NT2/D1 (cell line): ENCODE results near the gene ARPC5.

Experiments
- DNase-seq: peaks from one replicate; pipeline ENCODE4 v3.0.0-alpha.2; 2011; ENCODE audit warnings: low read depth, low spot score
- H3K27me3 ChIP-seq: 2 replicates; pipeline ENCODE4 v1.6.0; 2011; ENCODE audit warnings: mild to moderate bottlenecking; ENCODE audit not compliant: insufficient read length, insufficient read depth
- H3K36me3 ChIP-seq: 2 replicates; pipeline ENCODE4 v1.6.1; 2011; ENCODE audit warnings: mild to moderate bottlenecking, low read length, mixed read lengths; ENCODE audit not compliant: insufficient read depth, insufficient read length
- H3K4me1 ChIP-seq: 2 replicates; pipeline ENCODE4 v1.5.1; 2011; ENCODE audit not compliant: insufficient read depth, insufficient read length
- H3K4me3 ChIP-seq: 2 replicates; pipeline ENCODE4 v1.5.1; 2011; ENCODE audit warnings: low read depth; ENCODE audit not compliant: insufficient read length
- H3K9ac ChIP-seq: 2 replicates; pipeline ENCODE4 v1.6.0; 2011; ENCODE audit warnings: low read depth; ENCODE audit not compliant: insufficient read length
- H3K9me3 ChIP-seq: 2 replicates; pipeline ENCODE4 v1.5.1; 2011; ENCODE audit warnings: mild to moderate bottlenecking, low read length; ENCODE audit not compliant: insufficient read depth
- SUZ12 ChIP-seq: IDR thresholded peaks from 2 replicates; pipeline ENCODE4 v1.6.1; 2011; ENCODE audit not compliant: insufficient read length, insufficient read depth; ENCODE audit errors: extremely low read depth
- YY1 ChIP-seq: IDR thresholded peaks from 2 replicates; pipeline ENCODE4 v1.6.1; 2011; ENCODE audit not compliant: insufficient read length, insufficient read depth
- ZNF274 ChIP-seq: IDR thresholded peaks from 2 replicates; pipeline ENCODE4 v1.6.1; 2011; ENCODE audit warnings: mild to moderate bottlenecking, low read depth, low read length

The ARPC5 gene

DNA sequence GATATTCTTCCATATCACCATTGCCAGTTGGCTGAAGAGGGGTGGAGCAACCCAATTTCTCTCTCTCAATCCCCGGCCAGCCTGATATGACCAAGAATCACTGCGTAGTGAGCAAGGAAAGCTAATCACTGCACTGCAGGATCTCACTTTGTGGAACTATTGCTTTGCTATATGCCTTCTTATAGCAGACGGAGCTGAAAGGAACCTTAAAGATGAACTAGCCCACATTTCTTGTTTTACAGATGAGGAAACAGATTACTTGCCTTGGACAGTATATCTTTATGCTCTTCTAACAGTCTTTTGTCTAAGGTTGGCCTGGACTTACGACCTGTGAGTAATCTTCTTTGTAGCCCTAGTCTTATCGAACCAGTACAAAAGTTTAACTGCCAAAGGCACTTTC lies 9.9 kb upstream of the ARPC5 start:
- no peak overlapping the region for H3K4me3 ChIP-seq
- no peaks in the 10 kb centered on the region for H3K27me3 ChIP-seq
- no peaks in the 10 kb centered on the region for H3K36me3 ChIP-seq
- H3K4me1 ChIP-seq, result no peaks in the 10 kb centered on the region
- no peak overlapping the region for H3K9ac ChIP-seq
- no peak for DNase-seq
- H3K9me3 ChIP-seq, result no peaks in the 10 kb centered on the region
- TF ChIP-seq ZNF274 (no peak), SUZ12 (no peak), YY1 (no peak)

DNA sequence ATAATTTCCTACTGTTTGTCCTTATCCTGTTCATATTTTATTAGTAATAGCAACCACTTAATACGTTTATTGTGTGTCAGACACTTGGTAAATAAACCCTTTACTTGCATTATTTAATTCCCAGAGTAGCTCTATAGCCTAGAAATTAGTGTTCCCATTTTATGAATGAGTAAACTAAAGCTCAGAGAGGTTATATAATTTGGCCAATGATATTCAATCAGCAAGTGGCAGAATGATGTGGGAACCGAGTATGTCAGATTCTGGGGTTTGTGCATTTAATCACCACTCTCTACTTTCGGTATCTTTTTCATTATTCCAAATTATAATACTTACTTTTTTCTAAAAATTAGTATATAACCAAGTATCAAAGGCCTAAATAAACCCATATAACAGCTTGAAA lies 6.6 kb upstream of the ARPC5 start:
- Histone ChIP-seq H3K4me1 (no peaks in the 10 kb centered on the region), H3K4me3 (no peak overlapping the region), H3K27me3 (peaks cover 8% of the 10 kb centered on the region)

GRCh38 chr1:183640193-183640592 lies 4.6 kb upstream of the ARPC5 start:
- peaks cover 21% of the 10 kb centered on the region for H3K27me3 ChIP-seq
- no peak for TF ChIP-seq SUZ12
- no peak for TF ChIP-seq ZNF274
- TF ChIP-seq YY1, result no peak
- H3K4me1 ChIP-seq, result peaks cover 3% of the 10 kb centered on the region
- no peak overlapping the region for H3K9ac ChIP-seq
- DNase-seq, result no peak
- H3K36me3 ChIP-seq, result no peaks in the 10 kb centered on the region
- no peak overlapping the region for H3K4me3 ChIP-seq
- no peaks in the 10 kb centered on the region for H3K9me3 ChIP-seq

More for the DNA sequence above, 6.6 kb upstream of the ARPC5 start:
- Histone ChIP-seq H3K9me3 (no peaks in the 10 kb centered on the region), H3K9ac (no peak overlapping the region), H3K36me3 (no peaks in the 10 kb centered on the region)
- TF ChIP-seq YY1 (no peak), ZNF274 (no peak), SUZ12 (no peak)
- DNase-seq, result no peak

GRCh38 chr1:183638649-183639387 lies 3.2 kb upstream of the ARPC5 start:
- TF ChIP-seq YY1 (no peak), SUZ12 (no peak), ZNF274 (no peak)
- H3K27me3 ChIP-seq, result peaks cover 21% of the 10 kb centered on the region
- no peak overlapping the region for H3K9ac ChIP-seq
- no peaks in the 10 kb centered on the region for H3K9me3 ChIP-seq
- no peak overlapping the region for H3K4me3 ChIP-seq
- no peak for DNase-seq
- H3K36me3 ChIP-seq, result no peaks in the 10 kb centered on the region
- H3K4me1 ChIP-seq, result peaks cover 3% of the 10 kb centered on the region

DNA sequence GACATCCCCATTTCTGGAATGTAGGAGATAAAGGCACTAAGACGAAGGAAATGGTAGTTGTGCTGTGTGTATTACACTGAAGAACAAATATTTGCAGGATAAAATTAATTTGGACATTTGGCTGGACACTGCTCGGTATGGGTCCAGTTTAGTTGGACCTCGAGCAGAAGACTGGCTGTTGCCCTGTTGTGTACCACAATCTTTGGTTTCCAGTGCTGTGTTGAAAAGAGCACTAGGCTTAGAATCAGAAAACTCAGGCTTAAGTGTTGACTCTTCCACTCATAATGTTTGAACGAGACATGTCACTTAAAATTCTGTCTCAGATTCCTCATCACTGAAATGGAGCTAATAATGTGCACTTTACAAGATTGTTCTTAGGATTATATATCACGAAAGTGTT lies 1.2 kb upstream of the ARPC5 start:
- Histone ChIP-seq H3K27me3 (peaks cover 21% of the 10 kb centered on the region), H3K4me3 (peak overlapping the region; percentile 92), H3K36me3 (peaks cover 8% of the 10 kb centered on the region), H3K9ac (no peak overlapping the region), H3K9me3 (no peaks in the 10 kb centered on the region), H3K4me1 (peaks cover 3% of the 10 kb centered on the region)
- DNase-seq, result no peak
- TF ChIP-seq YY1 (no peak), ZNF274 (no peak), SUZ12 (no peak)

DNA sequence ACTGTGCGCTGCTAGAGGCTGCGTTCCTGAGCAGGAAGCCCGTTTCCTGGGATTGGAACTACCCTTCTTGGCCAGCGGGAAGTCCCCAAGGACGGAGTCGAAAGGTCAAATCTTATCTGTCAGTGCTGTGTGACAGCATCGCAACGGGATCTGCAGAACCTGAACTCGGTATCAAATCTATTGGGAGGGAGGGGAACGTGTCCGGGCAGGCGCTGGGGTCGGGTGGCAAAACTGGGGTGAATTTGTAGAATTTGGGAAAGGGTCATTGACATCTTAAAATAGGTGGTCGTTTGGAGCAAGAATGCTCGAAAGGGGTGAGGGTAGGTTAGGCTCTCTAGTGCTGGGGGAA lies 725 bp upstream of the ARPC5 start:
- H3K9me3 ChIP-seq, result no peaks in the 10 kb centered on the region
- H3K4me1 ChIP-seq, result peaks cover 3% of the 10 kb centered on the region
- H3K4me3 ChIP-seq, result peak overlapping the region; percentile 92
- H3K27me3 ChIP-seq, result peaks cover 21% of the 10 kb centered on the region
- TF ChIP-seq SUZ12 (no peak), ZNF274 (no peak), YY1 (no peak)
- DNase-seq, result no peak
- peaks cover 12% of the 10 kb centered on the region for H3K36me3 ChIP-seq
- peak overlapping the region; percentile 27 for H3K9ac ChIP-seq

GRCh38 chr1:183635099-183635605 lies 431 bp downstream of the ARPC5 start:
- peaks cover 21% of the 10 kb centered on the region for H3K27me3 ChIP-seq
- peak overlapping the region; percentile 96 for H3K9ac ChIP-seq
- peaks cover 3% of the 10 kb centered on the region for H3K4me1 ChIP-seq
- TF ChIP-seq ZNF274 (no peak), SUZ12 (no peak), YY1 (no peak)
- H3K9me3 ChIP-seq, result no peaks in the 10 kb centered on the region
- no peak for DNase-seq
- peaks cover 21% of the 10 kb centered on the region for H3K36me3 ChIP-seq
- peak overlapping the region; percentile 92 for H3K4me3 ChIP-seq

DNA sequence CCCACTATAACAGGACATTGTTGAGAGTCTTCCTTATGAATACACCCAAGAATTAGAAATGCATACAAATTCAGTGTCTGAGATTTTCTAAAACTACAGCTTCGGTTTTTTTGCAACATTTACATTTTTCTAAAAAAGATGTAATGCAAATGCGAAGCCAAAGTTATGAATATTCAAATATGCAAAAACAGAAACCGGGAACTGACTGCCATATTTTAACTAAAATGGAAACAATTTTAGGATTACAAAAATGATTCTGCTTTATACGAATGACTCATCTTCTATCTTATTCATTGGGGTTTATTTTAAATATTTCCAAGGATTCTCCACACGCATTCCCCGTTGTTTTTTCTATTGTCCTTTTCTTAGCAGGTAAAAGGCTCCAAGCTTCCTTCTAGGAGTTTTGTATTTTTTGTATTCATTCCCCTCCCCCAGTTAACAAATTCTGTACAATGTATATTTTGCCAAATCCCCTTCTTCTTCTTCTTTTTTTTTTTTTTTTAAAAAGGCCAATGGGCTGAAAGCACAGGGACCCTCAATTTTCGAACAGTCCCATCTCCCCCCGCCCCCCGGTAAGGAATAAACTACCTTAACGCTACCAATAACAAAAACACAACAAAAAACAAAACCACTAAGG lies 1.0 kb downstream of the ARPC5 start:
- TF ChIP-seq SUZ12, result no peak
- TF ChIP-seq YY1, result no peak
- TF ChIP-seq ZNF274, result no peak
- peak overlapping the region; percentile 96 for H3K9ac ChIP-seq
- H3K27me3 ChIP-seq, result peaks cover 21% of the 10 kb centered on the region
- H3K9me3 ChIP-seq, result no peaks in the 10 kb centered on the region
- peaks cover 3% of the 10 kb centered on the region for H3K4me1 ChIP-seq
- H3K4me3 ChIP-seq, result peak overlapping the region; percentile 92
- H3K36me3 ChIP-seq, result peaks cover 27% of the 10 kb centered on the region
- DNase-seq, result no peak
